ENCODE measurements around the gene NBEA. TPM values are rescaled to one million over a fixed set of nuclear protein-coding genes. Genes with fewer than 3 reads are reported as not detected.

The NBEA gene
- total RNA-seq, 1 experiment from 2014 or later = 4.4 TPM

DNA sequence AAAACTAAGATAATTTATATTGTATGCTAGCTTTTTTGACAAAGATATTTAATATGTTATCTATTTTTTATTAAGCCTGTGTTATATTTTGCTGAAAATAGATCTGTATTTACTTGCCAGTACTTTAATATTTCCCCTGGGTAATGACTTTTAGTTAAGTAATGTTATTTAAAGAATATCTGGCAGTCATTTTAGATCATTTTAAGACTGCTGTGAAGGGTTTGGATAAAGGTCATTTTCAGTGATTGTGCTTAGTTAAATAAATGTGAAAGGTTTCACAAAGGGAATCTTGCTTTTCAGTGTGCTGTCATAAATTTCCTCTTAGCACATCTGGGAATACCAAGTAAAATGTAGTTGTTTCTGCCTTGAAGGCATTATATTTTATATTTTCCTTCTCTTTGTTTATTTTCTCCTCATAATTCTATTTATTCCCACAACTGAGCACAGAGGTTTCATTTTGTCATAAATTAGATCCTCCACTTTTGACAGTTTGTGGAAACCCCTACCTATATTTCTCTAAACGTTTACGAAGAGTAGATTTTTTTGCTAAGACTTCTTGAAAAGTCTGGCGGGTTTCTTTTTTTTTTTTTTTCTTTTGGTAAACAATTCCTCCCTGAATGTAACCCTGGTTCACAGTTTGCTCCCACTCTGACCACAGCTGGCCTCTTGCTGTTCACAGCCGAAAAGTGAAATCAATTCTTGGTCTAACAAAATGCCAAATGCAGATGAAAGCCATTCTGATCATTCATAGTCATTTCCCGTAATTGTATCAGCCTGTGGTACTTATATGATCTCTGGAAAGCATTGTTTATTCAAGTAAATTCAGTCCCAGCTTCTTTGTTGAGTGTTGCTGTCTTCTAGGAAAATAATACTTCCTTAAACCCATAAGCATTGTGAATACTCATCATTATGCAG is 446.6 kb downstream of the NBEA start:
- no peak overlapping the region for H3K9ac ChIP-seq (ENCODE audit: low read length)
- TF ChIP-seq EZH2 (IDR thresholded peaks at IDR 0.05; ENCODE audit: low read length, unreplicated experiment) (no peak), CTCF (conservative IDR thresholded peaks at IDR 0.05; ENCODE audit: low read depth, low read length) (no peak)
- no peak for DNase-seq
- ChIA-PET CTCF (no interaction called here), POLR2A (ENCODE audit: unreplicated experiment) (no interaction called here)
- intact Hi-C loops (cut with micrococcal nuclease) = no loop called here
- no peak overlapping the region for H3K27ac ChIP-seq (ENCODE audit: low read length)
- H3K79me2 ChIP-seq (ENCODE audit: low read length) = no peaks in the 10 kb centered on the region
- H3K9me3 ChIP-seq (ENCODE audit: low read length) = no peaks in the 10 kb centered on the region
- no peaks in the 10 kb centered on the region for H3K4me1 ChIP-seq (ENCODE audit: insufficient read depth, low read length)
- H3K27me3 ChIP-seq (ENCODE audit: low read length) = no peaks in the 10 kb centered on the region
- H2AFZ ChIP-seq (ENCODE audit: low read length) = no peak overlapping the region
- no TSS peak for BruUV-seq (replicated peaks)
- no peaks in the 10 kb centered on the region for H4K20me1 ChIP-seq (ENCODE audit: low read length)
- H3K9me2 ChIP-seq (replicated peaks; ENCODE audit: low read length) = no peaks in the 10 kb centered on the region
- H3K36me3 ChIP-seq (ENCODE audit: low read depth, low read length) = no peaks in the 10 kb centered on the region
- H3K4me2 ChIP-seq (ENCODE audit: low read length) = no peak overlapping the region
- ATAC-seq = no peak
- H3K4me3 ChIP-seq (ENCODE audit: low read length) = no peak overlapping the region
- H3F3A ChIP-seq (ENCODE audit: low read length, unreplicated experiment) = no peaks in the 10 kb centered on the region

DNA sequence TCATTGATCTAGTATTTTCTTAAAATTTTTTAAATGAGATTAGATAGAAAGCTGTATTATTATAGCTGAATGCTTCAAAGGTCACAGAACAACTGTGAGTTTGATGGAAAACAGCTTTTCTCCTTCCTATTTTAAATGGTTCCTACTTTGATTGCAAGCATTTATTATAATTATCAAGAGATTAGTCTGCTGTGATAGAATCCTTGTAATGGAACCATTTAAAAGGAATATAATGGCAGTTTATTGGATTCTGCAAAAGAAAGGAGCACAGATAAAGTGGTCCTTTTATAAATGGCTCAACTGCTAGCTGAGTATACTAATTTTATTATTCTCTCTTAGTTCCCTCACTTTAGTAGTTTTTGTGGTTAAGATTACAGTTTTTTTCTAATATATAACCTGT is 447.5 kb downstream of the NBEA start:
- intact Hi-C loops (cut with micrococcal nuclease) = no loop called here
- Histone ChIP-seq H3K79me2 (ENCODE audit: low read length) (no peaks in the 10 kb centered on the region), H3K4me3 (ENCODE audit: low read length) (no peak overlapping the region), H3K9me3 (ENCODE audit: low read length) (no peaks in the 10 kb centered on the region), H4K20me1 (ENCODE audit: low read length) (no peaks in the 10 kb centered on the region), H3K27me3 (ENCODE audit: low read length) (no peaks in the 10 kb centered on the region), H3K4me2 (ENCODE audit: low read length) (no peak overlapping the region), H3K27ac (ENCODE audit: low read length) (no peak overlapping the region), H3K9ac (ENCODE audit: low read length) (no peak overlapping the region), H2AFZ (ENCODE audit: low read length) (no peak overlapping the region), H3K36me3 (ENCODE audit: low read depth, low read length) (no peaks in the 10 kb centered on the region), H3K9me2 (replicated peaks; ENCODE audit: low read length) (no peaks in the 10 kb centered on the region), H3K4me1 (ENCODE audit: insufficient read depth, low read length) (no peaks in the 10 kb centered on the region), H3F3A (ENCODE audit: low read length, unreplicated experiment) (no peaks in the 10 kb centered on the region)
- POLR2A ChIA-PET (ENCODE audit: unreplicated experiment) = no interaction called here
- TF ChIP-seq CTCF (conservative IDR thresholded peaks at IDR 0.05; ENCODE audit: low read depth, low read length) = no peak
- no peak for TF ChIP-seq EZH2phosphoT487 (IDR thresholded peaks at IDR 0.05; ENCODE audit: borderline replicate concordance, low read length)
- TF ChIP-seq EZH2 (IDR thresholded peaks at IDR 0.05; ENCODE audit: low read length, unreplicated experiment) = no peak
- ATAC-seq (no peak), DNase-seq (no peak)
- CTCF ChIA-PET = no interaction called here
- no TSS peak for BruUV-seq (replicated peaks)

DNA sequence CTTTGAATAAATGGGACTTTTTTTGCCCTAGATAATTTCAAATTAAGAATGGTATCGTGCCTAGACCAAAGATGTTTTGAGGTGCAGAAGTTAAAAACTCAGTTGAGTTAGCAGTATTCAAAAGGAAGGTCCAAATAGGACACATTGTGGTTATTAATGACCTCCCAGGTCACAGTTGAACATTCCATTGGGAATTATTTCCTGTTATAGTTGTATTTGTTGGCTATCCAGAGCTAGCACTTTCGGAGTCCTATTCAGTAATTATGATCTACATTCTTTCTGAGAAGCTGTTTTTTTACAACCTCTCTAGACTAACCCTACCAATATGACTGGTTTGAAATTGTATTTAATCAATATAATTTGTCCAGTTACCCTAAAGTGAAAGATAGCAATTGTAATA is 450.7 kb downstream of the NBEA start:
- no peak overlapping the region for H3K4me3 ChIP-seq (ENCODE audit: low read length)
- no peak overlapping the region for H3K9ac ChIP-seq (ENCODE audit: low read length)
- ATAC-seq = no peak
- H3F3A ChIP-seq (ENCODE audit: low read length, unreplicated experiment) = no peaks in the 10 kb centered on the region
- CTCF ChIA-PET = no interaction called here
- no peaks in the 10 kb centered on the region for H4K20me1 ChIP-seq (ENCODE audit: low read length)
- POLR2A ChIA-PET (ENCODE audit: unreplicated experiment) = no interaction called here
- no TSS peak for BruUV-seq (replicated peaks)
- no peaks in the 10 kb centered on the region for H3K4me1 ChIP-seq (ENCODE audit: insufficient read depth, low read length)
- no peaks in the 10 kb centered on the region for H3K9me3 ChIP-seq (ENCODE audit: low read length)
- H3K4me2 ChIP-seq (ENCODE audit: low read length) = no peak overlapping the region
- intact Hi-C loops (cut with micrococcal nuclease) = no loop called here
- H3K27me3 ChIP-seq (ENCODE audit: low read length) = no peaks in the 10 kb centered on the region
- no peak for TF ChIP-seq CTCF (conservative IDR thresholded peaks at IDR 0.05; ENCODE audit: low read depth, low read length)
- no peak for TF ChIP-seq EZH2 (IDR thresholded peaks at IDR 0.05; ENCODE audit: low read length, unreplicated experiment)
- no peak for TF ChIP-seq EZH2phosphoT487 (IDR thresholded peaks at IDR 0.05; ENCODE audit: borderline replicate concordance, low read length)
- H3K27ac ChIP-seq (ENCODE audit: low read length) = no peak overlapping the region
- no peaks in the 10 kb centered on the region for H3K9me2 ChIP-seq (replicated peaks; ENCODE audit: low read length)
- no peaks in the 10 kb centered on the region for H3K36me3 ChIP-seq (ENCODE audit: low read depth, low read length)
- no peak for DNase-seq
- no peak overlapping the region for H2AFZ ChIP-seq (ENCODE audit: low read length)
- H3K79me2 ChIP-seq (ENCODE audit: low read length) = no peaks in the 10 kb centered on the region
